Non-pigmented ciliary epithelial cell (primary cell): ENCODE results near the gene VWF.
A peak's percentile ranks its signal among the peaks of the same experiment; 100 is the strongest.

Experiments
- DNase-seq: peaks from one replicate; pipeline ENCODE4 v3.0.0-alpha.2; 2010; ENCODE audit warnings: low read depth

VWF gene

DNA sequence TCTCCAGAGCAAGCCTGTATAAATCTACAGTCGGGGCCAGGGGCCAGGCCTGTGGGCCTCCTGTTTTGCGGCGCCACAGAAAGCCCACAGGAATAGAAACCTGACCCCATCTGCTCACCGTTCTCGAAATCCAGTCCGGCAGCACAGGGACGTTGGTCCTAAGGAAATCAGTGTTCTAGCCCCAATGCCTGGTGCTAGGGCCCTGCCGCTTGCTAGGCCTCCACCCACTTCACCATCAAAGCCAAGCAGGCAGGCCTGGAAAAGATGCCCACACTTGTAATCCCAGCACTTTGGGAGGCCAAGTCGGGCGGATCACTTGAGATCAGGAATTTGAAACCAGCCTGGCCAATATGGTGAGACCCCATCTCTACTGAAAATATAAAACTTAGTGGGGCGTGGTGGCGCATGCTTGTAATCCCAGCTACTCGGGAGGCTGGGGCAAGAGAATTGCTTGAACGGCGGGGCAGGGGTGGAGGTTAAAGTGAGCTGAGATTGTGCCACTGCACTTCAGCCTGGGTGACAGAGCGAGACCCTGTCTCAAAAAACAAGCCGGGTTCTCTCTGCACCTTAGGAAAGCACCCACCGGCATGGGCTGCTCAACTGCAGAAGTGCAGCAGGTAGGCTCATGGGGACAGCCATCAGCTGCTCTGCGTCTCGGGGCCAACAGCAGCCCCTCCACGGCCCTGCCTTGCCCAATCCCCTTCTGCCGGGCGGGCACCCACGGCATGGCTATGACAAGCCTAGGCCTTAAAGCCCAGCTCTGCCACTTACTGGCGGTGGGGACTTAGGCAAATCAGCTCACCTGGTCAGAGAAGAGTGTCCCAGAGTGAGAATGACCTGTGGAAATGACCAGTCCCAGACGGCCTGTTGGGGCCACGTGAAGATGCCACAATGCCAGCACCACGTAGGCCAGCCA, 47.4 kb downstream of the VWF start:
- no peak for DNase-seq

DNA sequence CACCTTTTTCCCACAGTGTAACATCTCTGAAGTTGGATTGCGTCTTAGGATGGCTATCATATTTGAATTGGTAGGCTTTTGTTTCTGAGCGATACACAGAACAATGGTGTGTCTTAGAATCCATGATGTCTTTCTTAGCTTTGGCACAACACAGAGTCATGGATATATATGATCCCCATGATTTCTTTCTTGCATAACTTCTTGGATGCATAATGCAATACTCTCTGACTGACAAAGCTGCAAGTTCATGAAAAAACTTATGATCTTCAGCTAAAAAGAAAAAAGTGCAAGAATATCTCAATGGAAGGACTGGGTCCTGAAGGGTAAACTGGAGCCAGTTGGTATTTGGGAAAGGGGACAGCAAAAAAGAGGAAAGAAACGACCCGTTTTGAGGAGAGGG, 48.1 kb downstream of the VWF start:
- no peak for DNase-seq

DNA sequence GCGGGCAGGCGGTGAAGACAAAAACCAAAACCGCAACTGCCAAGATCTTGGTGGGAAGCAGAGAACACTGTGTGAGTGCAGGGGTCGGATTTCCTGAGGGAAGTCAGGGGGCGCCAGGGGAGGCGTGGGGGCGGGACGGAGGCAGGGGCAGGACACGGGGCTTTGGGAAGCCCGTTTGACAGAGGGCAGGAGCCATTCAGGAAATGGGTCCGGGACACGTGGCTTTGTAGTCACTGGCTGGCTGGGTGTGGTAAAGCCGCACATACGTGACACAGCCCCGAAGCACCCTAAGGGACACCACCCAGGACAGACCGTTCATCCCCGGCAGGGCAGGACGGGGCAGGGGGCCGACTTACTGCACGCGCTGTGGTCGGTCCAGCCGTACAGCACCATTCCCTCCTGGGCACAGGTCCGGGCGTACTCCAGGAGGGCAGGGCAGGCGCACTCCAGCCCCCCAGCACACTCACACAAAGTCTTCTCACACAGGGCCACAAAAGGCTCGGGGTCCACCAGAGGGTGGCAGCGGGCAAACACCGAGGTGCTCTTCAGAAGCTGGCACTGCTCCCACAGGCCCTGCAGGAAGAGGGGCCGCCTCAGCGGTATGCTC, 49.4 kb downstream of the VWF start:
- no peak for DNase-seq

DNA sequence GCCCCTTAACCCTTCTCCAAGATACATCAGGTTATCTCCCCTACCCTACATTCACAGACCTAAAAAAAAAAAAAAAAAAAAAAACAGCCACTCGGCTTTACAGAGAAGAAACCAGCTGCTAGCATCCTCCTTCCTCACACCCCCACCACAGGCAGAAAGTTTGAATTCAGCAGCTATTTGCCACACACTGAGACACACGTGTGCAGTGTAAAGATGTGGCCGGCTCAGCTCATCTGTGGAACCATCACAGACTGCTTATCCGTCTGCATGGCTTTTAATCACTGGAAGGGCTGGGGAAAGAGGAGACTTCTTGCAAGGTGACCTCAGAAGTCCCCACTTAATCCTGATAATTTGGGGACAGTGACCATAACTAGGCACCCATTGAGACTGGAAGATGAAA, 50.0 kb downstream of the VWF start:
- no peak for DNase-seq

DNA sequence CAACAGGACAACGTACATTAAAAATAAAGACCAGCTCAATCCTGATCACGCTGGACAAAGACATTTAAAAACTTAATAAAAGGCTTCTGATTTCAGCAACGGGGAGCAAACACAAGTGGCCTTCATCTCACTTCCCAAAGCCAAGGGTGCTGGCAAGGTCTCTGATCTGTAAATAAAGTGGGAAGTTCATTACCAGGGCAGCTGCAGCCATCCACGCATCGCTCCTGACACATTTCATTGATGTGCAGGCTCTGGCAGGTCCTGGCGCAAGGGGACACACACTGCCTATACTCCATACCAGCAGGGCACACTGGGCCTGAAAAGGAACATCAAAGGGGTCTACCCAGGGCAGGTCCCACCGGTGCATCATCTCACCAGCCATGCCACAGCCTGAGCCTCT, 51.0 kb downstream of the VWF start:
- no peak for DNase-seq

DNA sequence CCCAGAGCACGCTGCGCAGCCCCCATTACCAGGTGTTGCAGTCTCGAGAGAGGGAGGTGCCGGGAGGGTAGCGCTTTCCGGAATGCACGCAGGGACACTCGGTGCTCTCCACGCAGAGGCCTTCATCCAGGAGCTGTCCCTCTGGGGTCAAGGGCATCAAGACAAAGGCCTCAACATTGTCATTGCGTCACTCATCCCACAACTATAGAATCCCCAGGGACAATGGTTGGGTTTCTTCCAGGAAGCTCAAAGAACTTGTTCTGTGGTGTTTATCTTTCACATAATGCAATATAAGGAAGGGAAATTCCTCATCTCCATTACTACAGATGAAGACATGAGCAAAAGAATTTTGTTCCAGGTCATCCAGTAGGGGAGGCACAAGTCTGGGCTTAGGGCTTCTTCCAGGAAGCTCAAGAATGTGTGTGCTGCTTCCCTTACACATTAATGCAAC, 52.1 kb downstream of the VWF start:
- no peak for DNase-seq

DNA sequence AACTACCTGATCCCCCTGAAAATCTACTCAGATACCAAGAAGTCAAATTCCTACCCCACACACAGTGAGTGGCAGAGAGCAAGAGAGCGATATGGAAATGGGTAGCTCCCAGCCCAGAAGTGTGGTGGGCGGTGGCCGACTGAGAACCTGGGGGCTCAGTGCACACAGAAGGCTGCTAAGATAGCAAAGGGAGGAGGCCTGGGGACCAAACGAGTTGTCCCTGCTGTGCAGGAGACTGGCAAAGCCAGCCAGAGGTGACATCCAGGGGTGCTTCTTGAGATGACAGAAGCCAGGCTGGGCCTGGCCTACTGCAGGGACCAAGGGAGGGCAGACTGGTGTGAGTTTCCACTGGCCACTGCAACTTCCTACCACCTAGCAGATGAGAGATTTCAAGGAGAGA, 52.9 kb downstream of the VWF start:
- no peak for DNase-seq

DNA sequence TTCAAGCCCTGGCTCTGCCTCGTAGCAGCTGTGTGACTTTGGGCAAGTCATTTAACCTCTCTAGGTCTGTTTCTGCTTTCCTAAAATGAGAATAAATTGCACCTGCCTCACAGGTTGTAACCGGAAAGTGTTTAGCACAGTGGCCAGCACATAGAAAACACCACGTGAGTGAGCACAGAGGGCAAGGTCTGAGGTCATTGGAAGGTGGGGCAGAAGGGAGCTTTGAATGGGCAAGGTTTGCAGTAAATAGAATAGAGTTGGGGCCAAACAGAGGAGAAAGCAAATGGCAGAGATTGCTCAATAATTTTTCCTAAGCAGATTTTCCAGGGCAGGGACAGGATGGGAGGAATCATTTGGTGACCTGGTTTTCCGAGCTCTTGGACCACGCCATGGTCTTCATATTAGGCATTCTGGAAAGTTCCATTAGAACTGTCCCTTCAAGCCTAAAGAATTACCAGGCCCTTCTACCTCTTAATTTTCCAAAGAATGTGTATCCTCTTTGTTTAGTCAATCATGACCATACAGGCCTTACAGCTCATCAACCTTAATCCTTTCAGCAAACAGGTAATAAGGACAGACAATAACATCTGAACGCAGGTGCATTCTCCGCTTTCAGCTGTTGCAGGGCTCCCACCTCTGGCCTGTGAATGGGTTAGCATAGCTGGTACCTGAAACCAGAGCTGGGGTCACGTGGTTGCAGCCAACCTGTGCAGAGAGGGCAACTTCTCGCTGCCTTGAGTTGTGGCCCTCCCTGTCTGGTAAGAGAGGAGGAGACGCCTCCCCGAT, 53.8 kb downstream of the VWF start:
- no peak for DNase-seq

DNA sequence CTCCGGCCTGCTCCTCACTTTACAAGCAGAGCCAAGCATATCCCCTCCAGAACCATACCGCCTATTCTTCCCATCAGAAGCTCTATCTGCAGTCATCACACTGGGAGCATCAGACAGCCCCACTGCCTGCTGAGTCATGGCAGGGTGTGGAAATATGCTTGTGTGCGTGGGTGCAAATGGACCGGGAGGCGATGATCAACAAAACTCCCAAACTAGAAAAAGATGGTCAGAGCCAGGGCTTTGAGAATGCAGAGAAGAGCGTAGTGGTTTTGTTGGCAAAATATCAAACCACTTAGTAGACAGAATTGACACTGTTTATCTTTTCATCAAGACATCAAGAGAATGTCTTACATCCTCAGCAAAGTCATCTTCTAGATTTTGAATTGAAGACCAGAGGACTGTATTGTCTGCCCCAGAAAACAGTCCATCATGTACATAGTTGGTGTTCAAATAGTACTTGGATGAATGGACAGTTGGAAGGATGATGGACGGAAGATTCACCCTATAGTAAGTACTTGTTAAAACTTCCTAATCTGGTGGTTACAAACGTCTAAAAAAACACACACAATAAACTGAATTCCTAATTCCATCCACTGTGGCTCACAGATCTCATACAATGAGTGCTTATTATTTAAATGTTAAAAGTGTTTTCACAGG, 54.9 kb downstream of the VWF start:
- DNase-seq, result peak; percentile 86

DNA sequence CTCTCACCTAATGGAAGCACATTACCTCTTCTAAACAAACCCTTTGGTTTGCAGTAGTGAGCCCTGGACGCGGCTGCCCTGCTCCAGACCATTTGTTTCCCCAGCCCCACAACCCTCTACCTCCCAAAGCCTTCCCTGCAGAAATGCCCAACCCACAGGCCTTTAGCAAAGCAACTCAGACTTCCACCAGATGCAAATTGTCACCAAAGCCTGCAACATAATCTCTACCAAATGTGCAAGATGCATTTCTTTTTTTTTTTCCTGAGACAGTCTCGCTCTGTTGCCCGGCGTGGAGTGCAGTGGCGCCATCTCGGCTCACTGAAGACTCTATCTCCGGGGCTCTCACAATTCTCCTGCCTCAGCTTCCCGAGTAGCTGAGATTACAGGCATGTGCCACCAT, 56.2 kb downstream of the VWF start:
- no peak for DNase-seq

DNA sequence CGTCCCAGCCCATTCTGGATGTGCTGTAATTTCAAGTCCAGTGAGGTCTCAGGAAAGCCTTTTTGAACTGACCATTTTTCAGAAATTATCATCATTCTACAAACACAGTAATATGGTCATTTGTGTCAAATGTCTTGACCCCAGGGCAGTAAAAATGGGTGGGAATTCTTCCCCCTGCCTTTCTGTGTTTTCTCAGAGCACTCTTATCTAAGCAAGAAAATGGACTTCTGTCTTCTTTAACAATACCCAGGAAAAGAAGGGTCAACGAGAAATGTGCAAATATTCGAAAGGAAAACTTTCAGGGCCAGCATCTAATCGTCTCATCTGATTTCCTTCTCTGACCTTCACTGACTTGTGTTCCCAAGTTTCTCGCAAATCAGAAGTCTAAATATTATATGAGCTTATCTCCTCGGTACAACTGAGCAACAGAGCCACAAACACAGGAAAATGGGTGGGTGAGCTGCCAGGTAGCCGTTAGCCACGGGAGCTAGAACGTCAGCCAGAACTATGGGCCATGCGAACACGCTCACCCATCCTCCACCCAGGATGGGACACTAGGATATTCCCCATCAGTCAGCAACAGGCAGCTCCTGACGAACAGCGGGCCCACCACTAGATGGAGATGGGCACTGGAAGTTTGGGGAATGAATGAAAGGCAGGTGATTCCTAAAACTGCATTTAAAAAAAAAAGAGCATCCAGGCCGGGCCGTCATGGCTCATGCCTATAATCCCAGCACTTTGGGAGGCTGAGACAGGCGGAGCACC, 57.1 kb downstream of the VWF start:
- DNase-seq, result no peak

DNA sequence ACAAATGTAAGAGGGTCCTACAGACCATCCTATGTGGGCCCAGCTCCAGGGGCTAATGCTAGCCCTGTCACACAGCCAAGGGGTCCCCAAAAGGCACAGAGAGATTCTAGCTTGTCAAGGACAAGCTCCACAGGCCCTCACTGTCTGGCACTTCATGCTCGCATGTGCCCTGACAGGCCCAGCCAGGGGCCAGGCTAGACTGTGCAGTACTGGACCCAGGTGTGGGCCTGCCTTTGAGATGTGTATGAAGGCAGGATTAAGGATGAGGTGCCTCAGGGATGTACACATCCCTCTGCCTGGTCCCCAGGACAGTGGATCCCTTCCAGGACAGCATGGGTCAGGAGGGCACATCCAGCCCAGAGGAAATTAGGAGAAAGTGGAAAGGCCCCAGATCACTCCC, 57.8 kb downstream of the VWF start:
- no peak for DNase-seq

DNA sequence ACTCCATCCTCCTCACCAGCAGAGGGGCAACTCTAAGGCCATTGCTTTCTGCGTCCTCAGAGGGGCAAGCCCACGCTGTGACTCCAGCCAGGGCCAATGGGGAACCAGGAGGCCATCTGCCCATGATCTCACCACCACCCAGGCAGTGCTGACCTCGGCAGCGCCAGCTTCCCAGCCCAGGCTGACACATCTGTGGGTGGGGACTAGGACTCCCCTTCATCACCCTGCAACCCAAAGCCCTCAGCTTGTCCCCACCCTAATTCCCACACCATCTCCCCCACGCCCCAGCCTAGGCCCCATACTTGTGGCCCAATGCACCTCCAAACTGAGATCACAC, 58.6 kb downstream of the VWF start:
- DNase-seq, result no peak

DNA sequence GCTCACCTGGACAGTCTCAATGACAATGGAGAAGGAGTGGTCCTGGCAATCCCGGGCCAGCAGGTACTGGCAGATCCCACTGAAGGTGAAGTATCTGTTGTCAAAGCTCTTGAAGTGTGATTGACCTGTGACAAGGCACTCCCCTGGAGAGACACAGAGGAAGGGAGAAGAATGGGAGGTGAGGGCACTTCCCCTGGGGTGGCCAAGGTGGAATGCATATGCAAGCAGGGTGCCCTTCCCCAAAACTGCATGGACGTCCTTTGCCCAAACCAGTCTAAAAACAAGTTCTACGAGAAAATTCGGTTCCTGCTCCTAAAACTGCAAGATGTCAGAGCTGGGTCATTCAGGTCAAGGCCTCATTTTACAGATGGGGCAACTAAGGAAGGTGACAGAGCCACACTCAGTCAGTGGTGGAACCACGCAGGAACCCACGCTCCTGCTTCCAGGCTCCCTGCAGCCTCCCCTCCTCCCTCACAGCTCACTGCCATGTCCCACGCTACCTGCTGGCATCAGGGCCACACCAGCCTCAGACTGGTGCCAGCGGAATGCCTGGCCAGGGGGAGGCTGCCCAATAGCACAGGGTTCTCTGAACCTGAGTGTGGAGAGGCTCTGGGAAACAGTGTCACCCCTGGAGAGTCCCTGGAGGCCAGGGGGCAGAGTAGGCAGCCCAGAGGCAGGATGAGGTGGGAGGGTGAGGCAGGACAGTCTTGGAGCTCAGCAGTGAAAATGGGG, 59.2 kb downstream of the VWF start:
- no peak for DNase-seq

DNA sequence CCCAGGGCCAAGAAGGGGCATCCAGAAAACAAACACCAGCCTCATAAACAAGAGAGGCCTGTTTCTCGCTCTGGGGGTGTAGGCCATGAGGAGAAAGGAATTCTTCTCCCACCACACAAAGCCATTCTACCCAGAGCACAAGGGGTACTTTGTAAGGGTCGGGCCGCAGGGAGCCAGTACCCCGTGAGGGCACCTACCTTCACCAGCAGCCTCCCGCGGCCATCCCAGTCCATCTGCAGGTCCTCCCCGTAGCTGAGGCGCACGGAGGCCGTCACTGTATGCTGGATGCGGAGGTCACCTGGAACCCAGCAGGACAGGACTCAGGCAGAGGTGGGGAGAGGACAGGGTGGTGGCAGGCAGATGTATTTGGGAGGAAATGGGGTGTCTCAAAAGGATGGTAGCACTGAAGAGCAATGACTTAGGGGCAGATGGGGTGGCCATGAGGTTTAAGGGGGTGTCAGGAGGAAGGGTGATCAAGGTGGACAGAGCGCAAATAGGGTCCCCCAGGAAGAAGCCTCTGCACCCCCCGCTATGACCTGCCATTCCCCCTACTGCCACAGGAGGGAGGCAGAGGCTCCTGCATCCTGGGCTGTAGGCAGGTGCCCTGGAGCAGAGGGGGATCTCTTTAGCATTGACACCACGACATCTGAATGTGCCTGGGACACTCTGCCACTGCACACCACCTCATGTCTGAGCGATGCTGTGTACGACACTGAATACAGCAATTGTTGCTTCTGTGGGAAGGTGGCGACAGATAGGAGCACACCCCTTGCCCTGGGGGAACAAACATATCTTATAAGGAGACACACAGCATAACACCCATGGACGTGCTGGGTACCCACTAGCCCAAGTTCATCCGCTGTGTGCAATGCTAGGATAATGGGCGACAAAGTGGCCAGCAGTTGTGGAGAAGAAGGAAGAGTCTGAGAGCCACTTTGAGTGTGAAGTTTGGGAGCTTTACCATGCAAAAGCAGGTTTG, 61.4 kb downstream of the VWF start:
- DNase-seq, result no peak

DNA sequence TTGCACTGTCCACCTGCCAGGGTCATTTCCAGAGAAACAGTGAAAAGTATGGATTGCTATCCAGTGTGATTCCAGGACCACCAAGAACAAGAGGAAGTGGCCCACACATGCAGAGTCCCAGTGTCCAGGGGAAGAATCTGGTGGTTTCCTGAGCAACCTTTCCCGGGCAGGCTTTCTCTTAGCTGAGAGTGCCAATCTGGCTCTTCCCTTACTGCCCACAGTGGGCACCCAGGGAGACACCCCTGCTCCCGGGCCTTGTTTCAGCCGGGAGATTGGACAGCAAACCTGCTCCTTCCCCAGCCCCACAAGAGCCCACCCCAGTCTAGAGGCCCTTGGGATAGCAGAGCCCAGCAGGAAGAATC, 62.1 kb downstream of the VWF start:
- DNase-seq, result no peak

DNA sequence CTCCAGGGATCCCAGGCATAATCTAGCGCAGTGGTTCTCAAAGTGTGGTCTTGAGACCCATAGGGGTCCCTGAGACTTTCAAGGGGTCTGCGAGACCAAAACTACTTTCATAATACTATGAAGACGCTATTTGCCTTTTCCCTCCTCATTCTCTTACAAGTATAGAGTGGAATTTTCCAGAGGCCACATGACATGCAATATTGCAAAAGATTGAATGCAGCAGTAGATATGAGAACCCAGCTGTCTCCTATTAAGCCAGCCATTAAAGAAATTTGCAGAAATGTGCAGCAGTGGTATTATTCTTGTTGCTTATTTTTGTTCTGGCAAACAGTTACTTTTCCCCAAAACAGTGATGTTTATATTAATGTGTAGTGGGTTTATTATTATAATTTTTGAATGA, 62.8 kb downstream of the VWF start:
- DNase-seq, result no peak

DNA sequence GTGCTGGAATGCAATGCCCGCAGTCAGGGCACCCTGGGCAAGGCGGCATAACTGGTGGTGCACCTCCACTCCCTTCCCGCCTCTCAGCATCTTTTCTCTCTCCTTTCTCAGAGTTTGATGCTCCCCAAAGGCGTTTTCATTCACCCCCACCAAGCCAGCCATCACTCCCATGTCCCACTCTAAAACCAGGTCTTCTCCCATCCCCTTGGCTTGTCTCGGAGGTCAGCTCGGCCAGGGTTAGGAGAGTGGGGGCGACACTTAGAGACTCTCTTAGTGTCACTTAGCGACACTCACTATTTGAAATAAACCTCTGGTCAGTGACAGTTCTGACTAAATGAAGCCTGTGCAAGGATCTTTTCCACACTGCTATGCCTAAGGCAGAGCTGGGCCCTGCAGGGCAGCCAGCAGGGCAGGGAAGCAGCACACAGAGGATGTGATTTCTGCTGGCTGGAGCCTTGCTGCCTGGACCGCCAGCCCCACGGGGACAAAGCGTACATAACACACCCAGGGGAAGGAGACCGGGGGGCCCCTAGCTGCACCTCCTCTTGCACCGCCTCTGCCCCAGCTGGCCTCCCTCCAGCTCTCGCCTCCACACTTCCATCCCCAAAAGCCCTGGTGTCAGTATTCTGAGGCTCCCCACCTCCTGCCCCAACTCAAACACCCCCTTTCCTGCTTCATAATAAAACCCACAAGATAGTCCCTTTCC, 64.5 kb downstream of the VWF start:
- DNase-seq, result no peak

DNA sequence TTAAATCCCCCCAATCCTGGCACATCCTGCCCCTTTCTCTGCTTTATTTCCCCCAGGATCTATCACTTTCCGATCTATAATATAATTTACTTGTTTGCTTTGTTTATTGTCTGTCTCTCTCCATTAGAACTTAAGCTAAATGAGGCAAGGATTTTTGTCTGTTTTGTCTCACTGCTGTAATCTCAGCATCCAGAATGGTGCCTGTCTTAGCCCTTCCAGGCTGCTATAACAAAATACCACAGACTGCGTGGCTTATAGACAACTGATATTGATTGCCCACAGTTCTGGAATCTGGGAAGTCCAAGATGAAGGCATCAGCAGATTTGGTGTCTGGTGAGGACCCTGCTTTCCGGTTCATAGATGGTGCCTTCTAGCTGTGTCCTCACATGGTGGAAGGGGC, 65.2 kb downstream of the VWF start:
- no peak for DNase-seq
